RWPE2 (cell line): ENCODE results near the gene PRKACA.
A peak's percentile ranks its signal among the peaks of the same experiment; 100 is the strongest.

Source experiments
- ATAC-seq: fragments of 200-7000 bp; cut with Tn5 transposase; 3 replicates; pipeline ENCODE4 v1.9.1; 2021; ENCODE audit warnings: low read depth
- DNase-seq: peaks from one replicate; pipeline ENCODE4 v3.0.0-alpha.2; 2020; ENCODE audit warnings: low spot score
- H3K27ac ChIP-seq: fragments of 450-650 bp; 2 replicates; pipeline ENCODE4 v1.5.1; 2017; ENCODE audit warnings: mild to moderate bottlenecking; ENCODE audit not compliant: poor library complexity, severe bottlenecking
- H3K27me3 ChIP-seq: fragments of 250-450 bp; sonication (Bioruptor Pico); 2 replicates; pipeline ENCODE4 v1.5.1; 2021; ENCODE audit warnings: mild to moderate bottlenecking, moderate library complexity; ENCODE audit not compliant: insufficient read depth, poor library complexity, severe bottlenecking
- H3K36me3 ChIP-seq: fragments of 250-450 bp; sonication (Bioruptor Pico); 2 replicates; pipeline ENCODE4 v1.5.1; 2020; ENCODE audit warnings: low read depth, mild to moderate bottlenecking, moderate library complexity
- H3K4me1 ChIP-seq: fragments of 250-450 bp; sonication (Bioruptor Pico); 2 replicates; pipeline ENCODE4 v1.5.1; 2021; ENCODE audit warnings: mild to moderate bottlenecking, moderate library complexity; ENCODE audit not compliant: insufficient read depth, poor library complexity, severe bottlenecking
- H3K4me3 ChIP-seq: fragments of 250-450 bp; sonication (Bioruptor Pico); 2 replicates; pipeline ENCODE4 v1.5.1; 2021; ENCODE audit warnings: mild to moderate bottlenecking, moderate library complexity; ENCODE audit not compliant: severe bottlenecking
- H3K9me3 ChIP-seq: fragments of 250-450 bp; sonication (Bioruptor Pico); 2 replicates; pipeline ENCODE4 v1.5.1; 2021; ENCODE audit warnings: mild to moderate bottlenecking, moderate library complexity; ENCODE audit not compliant: severe bottlenecking
- TF ChIP-seq, protein P1 (sequence below): fragments of 450-650 bp; IDR thresholded peaks from one replicate; pipeline ENCODE4 v1.5.1; 2017; ENCODE audit warnings: mild to moderate bottlenecking, moderate library complexity; ENCODE audit not compliant: poor library complexity, severe bottlenecking

PRKACA gene

DNA sequence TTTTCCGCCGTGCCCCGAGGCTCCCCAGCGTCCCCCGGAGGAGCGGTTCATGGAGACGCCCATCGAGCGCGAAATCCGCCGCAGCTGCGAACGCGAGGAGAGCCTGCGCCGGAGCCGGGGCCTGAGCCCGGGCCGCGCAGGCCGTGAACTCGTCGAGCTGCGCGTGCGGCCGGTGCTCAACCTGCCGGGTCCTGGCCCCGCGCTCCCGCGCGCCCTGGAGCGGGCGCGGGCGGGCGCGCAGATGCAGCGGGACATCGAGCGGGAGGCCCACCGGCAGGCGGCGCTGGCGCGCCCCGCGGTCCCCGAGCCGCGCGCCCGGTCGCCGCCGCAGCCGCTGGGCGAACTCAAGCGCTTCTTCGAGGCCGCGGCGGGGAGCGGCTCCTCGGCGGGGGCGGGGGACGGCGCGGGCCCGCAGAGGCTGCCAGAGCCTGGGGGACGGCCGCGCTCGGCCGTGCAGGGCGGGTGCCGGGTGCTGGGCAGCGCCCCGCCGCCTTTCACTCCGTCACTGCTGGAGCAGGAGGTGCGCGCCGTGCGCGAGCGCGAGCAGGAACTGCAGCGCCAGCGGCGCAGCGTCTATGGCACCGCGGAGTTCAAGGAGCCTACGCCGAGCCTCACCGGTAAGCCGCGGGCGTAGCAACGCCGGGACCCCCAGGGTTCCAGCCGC is 44.2 kb downstream of the PRKACA start:
- no peaks in the 10 kb centered on the region for H3K4me1 ChIP-seq
- H3K4me3 ChIP-seq = peak overlapping the region; percentile 62
- ATAC-seq (peak; percentile 71), DNase-seq (no peak)
- H3K9me3 ChIP-seq = no peaks in the 10 kb centered on the region
- H3K36me3 ChIP-seq = no peaks in the 10 kb centered on the region
- H3K27ac ChIP-seq = peak overlapping the region; percentile 32
- peaks cover 8% of the 10 kb centered on the region for H3K27me3 ChIP-seq
- TF ChIP-seq, protein P1, sequence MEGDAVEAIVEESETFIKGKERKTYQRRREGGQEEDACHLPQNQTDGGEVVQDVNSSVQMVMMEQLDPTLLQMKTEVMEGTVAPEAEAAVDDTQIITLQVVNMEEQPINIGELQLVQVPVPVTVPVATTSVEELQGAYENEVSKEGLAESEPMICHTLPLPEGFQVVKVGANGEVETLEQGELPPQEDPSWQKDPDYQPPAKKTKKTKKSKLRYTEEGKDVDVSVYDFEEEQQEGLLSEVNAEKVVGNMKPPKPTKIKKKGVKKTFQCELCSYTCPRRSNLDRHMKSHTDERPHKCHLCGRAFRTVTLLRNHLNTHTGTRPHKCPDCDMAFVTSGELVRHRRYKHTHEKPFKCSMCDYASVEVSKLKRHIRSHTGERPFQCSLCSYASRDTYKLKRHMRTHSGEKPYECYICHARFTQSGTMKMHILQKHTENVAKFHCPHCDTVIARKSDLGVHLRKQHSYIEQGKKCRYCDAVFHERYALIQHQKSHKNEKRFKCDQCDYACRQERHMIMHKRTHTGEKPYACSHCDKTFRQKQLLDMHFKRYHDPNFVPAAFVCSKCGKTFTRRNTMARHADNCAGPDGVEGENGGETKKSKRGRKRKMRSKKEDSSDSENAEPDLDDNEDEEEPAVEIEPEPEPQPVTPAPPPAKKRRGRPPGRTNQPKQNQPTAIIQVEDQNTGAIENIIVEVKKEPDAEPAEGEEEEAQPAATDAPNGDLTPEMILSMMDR = peak; percentile 98

DNA sequence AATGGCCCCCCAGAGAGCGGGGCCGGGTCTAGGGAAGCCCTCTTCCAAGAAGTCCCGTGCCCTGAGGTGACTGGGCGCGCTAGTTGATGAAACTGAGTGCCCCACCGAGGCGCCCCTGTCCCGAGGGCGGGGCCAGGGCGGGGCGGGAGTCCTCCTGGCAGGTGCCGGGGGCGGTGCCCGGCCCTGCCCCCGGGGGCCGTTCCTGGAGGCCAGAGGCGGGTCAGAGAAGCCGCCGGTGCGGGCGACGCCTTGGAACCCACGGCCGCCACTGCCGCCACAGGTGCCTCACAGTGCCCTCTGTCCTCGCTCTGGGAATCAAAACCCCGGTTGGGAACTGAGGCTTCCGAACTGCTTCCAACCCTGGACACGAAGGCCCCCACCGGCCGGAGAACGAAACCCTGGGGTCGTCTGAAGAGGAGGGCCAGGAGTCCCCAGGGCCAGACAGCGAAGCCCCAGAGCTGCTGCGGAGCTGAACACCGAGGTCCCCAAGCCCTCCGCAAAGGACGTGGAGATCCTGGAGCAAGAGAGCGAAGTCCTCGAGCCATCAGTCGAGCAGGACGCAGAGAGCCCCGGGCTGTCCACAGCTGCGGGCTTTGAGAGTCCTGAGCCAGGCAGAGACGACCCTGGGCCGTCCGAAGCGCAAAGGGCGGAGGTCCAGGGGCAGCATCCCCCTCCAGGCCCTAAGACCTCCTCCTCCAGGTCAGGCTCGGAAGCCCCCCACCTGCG is 44.9 kb downstream of the PRKACA start, which contains the start of gene MISP3:
MISP3 (plus strand) TSS at position 252 of the 726 bp plus-strand sequence. CDS start 524 bp downstream, outside the sequence.
- Histone ChIP-seq H3K4me3 (peak within 1 kb of the TSS; percentile 62), H3K27ac (peak within 1 kb of the TSS; percentile 32), H3K9me3 (no peaks in the 10 kb centered on the region), H3K36me3 (no peaks in the 10 kb centered on the region), H3K4me1 (no peaks in the 10 kb centered on the region), H3K27me3 (peaks cover 8% of the 10 kb centered on the region)
- ATAC-seq = peak; percentile 12; the same call in 1 of the 3 replicates
- DNase-seq = no peak
- TF ChIP-seq, protein P1 = no peak

DNA sequence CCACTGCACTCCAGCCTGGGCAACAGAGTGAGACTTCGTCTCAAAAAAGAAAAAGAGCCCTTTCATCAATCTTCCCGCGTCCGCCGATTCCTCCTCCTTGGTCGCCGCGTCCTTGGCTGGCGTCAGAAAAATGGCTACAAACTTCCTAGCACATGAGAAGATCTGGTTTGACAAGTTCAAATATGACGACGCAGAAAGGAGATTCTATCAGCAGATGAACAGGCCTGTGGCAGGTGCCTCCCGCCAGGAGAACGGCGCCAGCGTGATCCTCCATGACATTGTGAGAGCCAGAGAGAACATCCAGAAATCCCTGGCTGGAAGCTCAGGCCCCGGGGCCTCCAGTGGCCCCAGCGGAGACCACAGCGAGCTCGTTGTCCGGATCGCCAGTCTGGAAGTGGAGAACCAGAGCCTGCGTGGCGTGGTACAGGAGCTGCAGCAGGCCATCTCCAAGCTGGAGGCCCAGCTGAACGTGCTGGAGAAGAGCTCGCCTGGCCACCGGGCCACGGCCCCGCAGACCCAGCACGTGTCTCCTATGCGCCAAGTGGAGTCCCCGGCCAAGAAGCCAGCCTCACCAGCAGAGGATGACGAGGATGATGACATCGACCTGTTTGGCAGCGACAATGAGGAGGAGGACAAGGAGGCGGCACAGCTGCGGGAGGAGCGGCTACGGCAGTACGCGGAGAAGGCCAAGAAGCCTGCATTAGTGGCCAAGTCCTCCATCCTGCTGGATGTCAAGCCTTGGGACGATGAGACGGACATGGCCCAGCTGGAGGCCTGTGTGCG is 47.1 kb downstream of the PRKACA start:
- H3K36me3 ChIP-seq = no peaks in the 10 kb centered on the region
- TF ChIP-seq, protein P1 = no peak
- DNase-seq (no peak), ATAC-seq (no peak)
- no peak overlapping the region for H3K4me3 ChIP-seq
- H3K27ac ChIP-seq = no peak overlapping the region
- H3K9me3 ChIP-seq = no peaks in the 10 kb centered on the region
- H3K27me3 ChIP-seq = peaks cover 8% of the 10 kb centered on the region
- no peaks in the 10 kb centered on the region for H3K4me1 ChIP-seq

DNA sequence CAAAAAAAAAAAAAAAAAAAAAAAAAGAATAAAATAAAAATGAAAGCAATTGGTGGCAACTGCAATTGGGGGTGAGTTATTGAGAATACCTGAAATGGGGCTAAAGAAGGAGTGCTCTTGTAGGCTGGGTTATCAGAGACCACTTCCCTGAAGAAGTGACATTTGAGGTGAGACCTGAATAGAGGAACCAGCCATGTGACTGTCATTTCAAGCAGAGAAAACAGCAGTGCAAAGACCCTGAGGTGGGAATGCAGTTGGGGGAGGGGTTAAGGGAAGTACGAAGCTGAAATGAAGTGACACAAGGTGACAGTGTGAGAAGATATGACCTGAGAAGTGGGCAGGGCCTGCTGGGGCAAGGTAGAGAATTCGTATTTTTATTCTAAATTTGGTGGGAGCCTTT is 51.4 kb downstream of the PRKACA start:
- TF ChIP-seq, protein P1 = no peak
- Histone ChIP-seq H3K36me3 (no peaks in the 10 kb centered on the region), H3K4me1 (no peaks in the 10 kb centered on the region), H3K27ac (no peak overlapping the region), H3K27me3 (no peaks in the 10 kb centered on the region), H3K4me3 (no peak overlapping the region), H3K9me3 (no peaks in the 10 kb centered on the region)
- ATAC-seq = no peak
- no peak for DNase-seq
